D721Med (cell line): Measurements from ENCODE around the gene RAI1.

Experiments used
- DNase-seq: peaks from one replicate; pipeline ENCODE4 v3.0.0; 2011; ENCODE audit warnings: low spot score; ENCODE audit not compliant: insufficient read length
- FAIRE-seq: peaks from 2 replicates; lab custom pipeline; 2011; peaks lifted over from hg19 to GRCh38; lab: Jason Lieb, UNC
- CTCF ChIP-seq: IDR thresholded peaks from 2 replicates; pipeline ENCODE4 v1.5.1; 2012; ENCODE audit warnings: mild to moderate bottlenecking, control low read depth; ENCODE audit not compliant: insufficient read depth; ENCODE audit errors: missing control alignments

The RAI1 gene

GRCh38 chr17:17721140-17721668 lies 39.9 kb downstream of the RAI1 start:
- DNase-seq (no peak), FAIRE-seq (no peak)
- TF ChIP-seq CTCF = no peak

DNA sequence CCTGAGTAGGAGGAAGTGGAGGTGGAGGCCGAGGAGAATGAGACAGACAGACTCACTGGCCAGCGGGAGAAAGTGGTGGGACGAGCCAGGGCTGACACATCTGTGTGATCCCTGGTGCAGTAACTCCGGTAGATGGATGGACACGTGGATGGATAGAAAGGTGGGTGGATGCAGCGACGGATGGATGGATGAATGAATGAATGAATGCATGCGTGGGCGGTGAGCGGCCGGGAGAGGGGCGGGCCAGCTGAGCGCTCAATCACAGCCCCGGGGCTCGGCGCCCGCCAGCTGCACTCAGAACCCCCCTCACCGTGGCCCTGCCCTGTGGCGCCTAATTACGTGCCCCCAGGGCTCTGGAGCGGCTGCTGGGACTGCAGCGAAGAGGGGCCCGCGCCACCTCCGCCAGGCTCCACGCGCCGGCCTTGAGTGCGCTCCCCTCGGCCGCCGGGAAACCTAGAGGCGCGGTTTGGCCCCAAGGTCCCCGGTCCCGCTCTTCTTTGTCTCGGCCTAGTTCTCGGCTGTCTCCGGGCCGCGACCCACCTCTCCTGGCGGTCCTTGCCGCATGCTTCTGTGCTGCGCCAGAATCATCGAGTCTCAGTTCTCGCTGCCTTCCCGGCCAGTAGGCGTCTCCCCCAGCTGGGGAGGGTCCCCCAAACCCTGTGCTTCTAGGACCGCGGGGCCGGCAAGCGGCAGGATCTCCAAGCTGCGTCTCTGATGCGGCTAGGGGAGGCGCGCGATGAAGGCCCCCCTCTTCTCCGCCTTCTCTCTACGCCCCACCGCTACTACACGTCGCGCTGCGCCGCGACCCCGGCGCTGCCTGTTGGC lies 41.0 kb downstream of the RAI1 start:
- DNase-seq (no peak), FAIRE-seq (no peak)
- TF ChIP-seq CTCF = no peak

DNA sequence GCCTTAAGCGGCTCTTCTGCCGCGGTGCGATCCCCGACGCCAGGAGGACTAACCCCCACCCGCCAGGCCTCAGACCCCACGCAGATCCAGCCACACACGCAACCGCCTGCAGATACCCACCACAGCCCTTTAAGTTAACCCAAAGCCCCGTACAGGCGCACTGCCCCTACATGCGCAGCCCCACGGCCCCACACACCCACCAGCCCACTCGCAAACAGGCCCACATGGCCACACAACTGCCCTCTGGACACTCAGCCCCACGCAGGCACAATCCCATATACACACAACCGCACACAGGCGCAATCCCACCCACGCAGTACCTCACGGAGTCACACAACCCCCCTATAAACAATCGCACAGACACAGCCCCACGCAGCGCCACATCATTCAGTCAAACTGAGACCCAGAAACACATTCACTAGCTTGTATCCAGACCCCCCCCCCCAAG lies 41.7 kb downstream of the RAI1 start:
- TF ChIP-seq CTCF = no peak
- no peak for DNase-seq
- no peak for FAIRE-seq

DNA sequence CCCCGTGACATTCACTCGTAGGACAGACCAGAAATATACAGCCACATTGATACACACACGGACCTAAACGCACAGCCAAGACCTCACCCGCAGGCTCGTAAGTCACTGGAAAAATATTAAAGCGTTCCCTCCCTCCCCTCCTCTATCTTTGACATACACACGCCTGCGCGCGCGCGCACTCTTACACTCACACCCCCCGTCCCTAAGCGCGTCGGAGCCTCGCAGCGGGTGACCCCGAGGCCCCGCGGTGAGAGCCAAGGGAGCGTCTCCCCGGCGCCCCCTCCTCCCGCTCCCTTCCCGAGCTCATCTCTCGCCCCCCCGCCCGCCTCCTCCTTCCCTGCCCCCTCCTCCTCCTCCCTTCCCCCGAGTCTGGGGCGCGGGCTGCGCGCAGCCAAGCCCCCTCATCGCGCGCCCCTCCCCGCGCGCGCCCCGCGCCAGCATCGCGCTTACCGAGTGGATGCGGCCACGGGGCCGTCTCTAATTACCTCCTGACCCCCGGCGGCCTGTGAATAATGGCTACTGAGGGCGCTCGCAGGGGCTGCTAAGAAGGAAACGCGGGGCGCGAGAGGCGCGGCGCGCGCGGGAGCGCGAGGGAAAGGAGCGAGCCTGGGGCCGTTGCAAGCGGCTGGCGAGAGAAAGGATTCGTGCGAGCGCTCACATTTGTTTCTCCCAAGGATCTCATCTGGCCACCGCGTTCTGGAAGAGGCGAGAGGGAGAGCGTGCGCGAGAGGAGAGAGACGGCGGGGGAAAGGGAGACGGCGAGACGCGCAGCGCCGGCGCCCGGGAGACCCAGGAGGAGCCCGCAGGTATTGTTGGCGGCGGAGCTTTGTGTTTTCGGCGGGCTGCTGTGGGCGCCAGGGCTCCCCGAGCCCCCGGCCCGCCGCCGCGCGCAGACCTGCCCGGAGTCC lies 42.4 kb downstream of the RAI1 start:
- FAIRE-seq (no peak), DNase-seq (peak; percentile 63)
- no peak for TF ChIP-seq CTCF

DNA sequence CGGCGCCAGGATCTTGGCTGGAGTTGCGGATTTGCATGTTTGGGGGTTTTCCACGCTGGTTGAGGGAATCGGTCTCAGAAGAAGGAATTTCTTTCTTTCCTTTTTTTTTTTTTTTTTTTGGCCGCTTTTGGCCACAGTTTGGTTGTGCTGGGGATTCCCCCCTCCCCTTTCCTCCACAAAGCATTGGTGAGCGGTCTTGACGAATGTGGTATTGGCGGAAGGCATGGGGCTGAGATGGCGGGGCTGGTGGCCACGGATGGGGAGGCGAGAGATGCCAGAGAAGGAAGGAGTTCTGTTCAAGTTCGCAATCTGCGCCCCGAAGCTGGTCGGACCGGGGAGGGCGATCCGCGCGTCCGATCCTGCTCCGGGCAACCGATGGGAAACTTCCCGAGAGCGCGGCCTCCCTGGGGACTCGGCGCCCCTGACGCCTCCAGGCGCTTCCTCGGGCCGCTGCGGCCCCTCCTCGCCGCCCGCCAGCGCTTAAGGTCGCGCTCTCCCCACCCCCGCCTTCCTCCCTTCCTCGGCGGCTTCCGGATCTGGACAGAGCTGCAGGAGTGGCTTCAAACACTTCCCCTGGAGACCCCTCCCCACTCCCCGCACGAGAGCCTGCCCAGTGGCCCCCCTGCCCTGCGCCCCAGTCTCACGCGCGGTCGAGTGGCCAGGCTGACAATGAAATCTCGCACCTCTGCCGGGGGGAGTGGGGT lies 43.2 kb downstream of the RAI1 start:
- FAIRE-seq (no peak), DNase-seq (no peak)
- TF ChIP-seq CTCF = no peak

DNA sequence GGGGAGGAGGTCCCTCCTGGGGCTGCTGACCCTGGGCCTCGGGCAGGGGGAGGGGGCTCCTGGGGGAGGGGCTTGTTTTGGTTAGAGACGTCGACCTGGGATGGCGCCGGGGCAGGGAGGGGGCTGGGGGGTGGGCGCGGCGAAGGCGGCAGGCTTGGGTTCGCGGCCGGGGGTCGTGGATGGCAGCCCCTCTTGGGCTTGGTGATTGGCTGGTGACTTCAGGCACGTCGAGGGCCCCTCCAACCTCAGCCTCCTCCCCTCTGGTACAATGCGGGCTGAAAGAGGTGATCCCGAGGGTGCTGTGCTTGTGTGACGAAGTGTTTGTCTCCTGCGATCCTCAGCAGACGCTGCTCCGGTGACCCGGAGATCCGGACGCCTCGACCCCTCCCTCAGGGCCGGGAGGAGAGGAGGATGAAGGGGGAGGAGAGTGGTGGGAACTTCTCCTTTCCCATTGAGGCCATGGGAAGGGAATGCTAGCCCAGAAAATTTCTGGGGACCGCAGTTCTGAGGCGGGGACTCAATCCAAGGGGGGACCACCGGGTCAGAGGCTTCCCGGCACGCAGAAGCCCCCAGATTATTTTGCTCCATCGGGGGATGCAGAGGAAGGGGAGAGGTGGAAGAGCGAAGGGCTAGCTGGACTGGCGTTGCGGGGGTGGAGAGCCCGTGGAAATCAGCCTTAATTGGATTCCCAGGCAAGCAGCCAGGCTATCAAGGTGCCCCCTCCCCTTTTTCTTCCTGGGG lies 43.9 kb downstream of the RAI1 start:
- no peak for TF ChIP-seq CTCF
- no peak for DNase-seq
- no peak for FAIRE-seq
